A549 treated with ZK216348 at 1 μM for 4 hours (cell line): Measurements from ENCODE around the gene NT5C3A. TPM values are rescaled to one million over a fixed set of nuclear protein-coding genes. Genes with fewer than 3 reads are reported as not detected.

Experiments used
- total RNA-seq: library from RNA; stranded (reverse); fragments of 200-300 nt; extraction: Qiagen RNA extraction; gene quantifications from 5 replicates; pipeline ENCODE4 v1.2.3, GENCODE V29; 2022; ENCODE audit warnings: low read depth

Gene NT5C3A
- 22.7 to 46.3 TPM (median 33.7 TPM) in 5 replicates for total RNA-seq

DNA sequence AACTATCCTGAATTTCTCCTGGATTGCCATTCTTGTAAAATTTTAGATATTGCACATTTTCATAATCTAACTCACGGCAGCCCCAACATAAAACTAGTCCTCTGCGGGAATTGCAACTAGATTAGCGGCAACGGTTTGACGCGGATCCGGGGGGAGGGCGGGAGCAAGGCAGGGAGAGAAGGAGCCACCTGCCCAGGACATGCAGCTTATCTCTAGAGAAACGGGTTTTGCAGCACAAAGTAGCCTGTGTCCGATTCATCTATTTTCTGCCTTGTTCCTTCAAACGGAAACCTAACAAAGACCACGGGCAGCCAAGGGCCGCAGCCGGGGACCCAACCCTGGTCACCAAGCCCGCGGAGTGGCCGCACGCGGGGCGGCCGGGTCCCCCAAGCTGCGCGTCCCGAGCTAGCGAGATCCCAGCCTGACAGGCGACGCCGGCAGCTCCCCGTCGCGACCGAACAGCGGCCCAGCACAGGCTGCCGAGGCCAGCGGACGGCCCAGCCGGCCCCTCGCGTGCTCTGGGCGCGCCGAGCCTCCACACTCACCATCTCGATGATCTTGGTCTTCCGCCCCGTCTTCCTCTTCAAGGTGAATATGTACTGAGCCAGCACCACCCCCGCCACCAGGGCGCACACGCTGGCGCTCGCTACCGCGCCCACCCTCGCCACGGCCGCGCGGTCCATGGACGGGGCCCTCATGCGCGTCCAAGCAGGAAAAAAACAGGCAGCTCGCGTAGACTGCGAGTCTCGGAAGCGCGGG is at the start of gene NT5C3A:
NT5C3A (minus strand) TSS at position 754 of the 759 bp plus-strand sequence; CDS start at position 683, 71 bp downstream.

DNA sequence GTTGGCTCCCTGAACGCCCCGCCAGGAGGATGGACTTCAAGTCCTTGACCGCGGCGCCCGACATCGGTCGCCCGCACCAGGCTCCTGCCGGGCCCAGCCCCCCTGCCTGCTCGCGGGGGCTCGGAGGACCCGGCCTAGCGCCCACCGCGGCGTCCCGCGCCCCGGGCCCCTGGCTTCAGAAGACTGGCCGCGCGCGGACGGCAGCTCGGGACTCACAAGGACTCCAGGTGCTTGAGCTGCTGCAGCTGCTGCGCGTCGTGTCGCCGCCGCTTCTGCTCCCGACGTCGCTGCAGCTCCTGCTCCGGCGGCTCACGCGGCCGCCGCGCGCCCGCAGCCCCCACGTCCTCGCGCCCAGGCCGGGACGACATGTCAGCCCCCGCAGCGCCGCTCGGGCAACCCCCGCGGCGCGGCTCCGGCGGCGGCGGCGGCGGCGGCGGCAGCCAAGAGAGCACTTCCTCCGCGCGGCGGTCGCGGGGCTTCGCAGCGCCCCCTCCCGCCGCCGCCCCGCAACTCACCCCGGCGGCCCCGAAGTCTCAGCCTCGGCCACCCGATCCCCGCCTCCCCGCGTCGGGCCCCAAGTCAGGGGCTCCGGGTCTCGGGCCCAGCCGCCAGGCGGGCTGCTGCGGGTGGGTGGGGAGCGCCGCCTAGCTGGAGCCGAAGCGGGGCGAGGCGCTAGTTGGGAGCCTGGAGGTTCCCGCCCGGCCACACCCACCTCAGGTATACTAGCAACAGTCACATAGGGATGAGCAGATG is 46.6 kb upstream of the NT5C3A start, which contains the start of gene RP9:
RP9 (minus strand) TSS at position 400 of the 753 bp plus-strand sequence; CDS start at position 368, 32 bp downstream.

Other genes starting within 250 kb of the NT5C3A start
- 20.2 to 28.5 TPM (median 24.9 TPM) in 5 replicates for gene KBTBD2, start 171.0 kb downstream of the NT5C3A start, total RNA-seq
- 75.6 to 117 TPM (median 90.8 TPM) in 5 replicates for gene FKBP9, start 105.3 kb downstream of the NT5C3A start, total RNA-seq
- gene RP9, start 46.6 kb upstream of the NT5C3A start, total RNA-seq = 31.8 to 41.1 TPM (median 37.5 TPM) in 5 replicates
- gene BBS9, start 66.8 kb upstream of the NT5C3A start, total RNA-seq = 2.2 to 4.4 TPM (median 2.9 TPM) in 5 replicates